IMR-90 (cell line): ENCODE results near the gene TANGO2.
A peak's percentile ranks its signal among the peaks of the same experiment; 100 is the strongest.

Source experiments
- BHLHE40 ChIP-seq: fragments of 150-350 bp; IDR thresholded peaks from 2 replicates; pipeline ENCODE4 v1.6.1; 2016; ENCODE audit warnings: mild to moderate bottlenecking, low read depth, low read length
- CEBPB ChIP-seq: IDR thresholded peaks from 2 replicates; pipeline ENCODE4 v1.6.1; 2012; ENCODE audit warnings: low read depth, low read length, improper control_type of control experiment
- CTCF ChIP-seq: conservative IDR thresholded peaks from 2 replicates; pipeline ENCODE4 v1.5.1; 2012; ENCODE audit warnings: mild to moderate bottlenecking, low read depth, low read length, improper control_type of control experiment
- MXI1 ChIP-seq: IDR thresholded peaks from 2 replicates; pipeline ENCODE4 v1.6.1; 2012; ENCODE audit warnings: low read depth, mild to moderate bottlenecking, low read length, moderate library complexity, borderline replicate concordance
- NFE2L2 ChIP-seq: fragments of 150-350 bp; IDR thresholded peaks from 2 replicates; pipeline ENCODE4 v1.6.1; 2016; ENCODE audit warnings: low read depth, mild to moderate bottlenecking, low read length
- POLR2A ChIP-seq: IDR thresholded peaks from 2 replicates; pipeline ENCODE4 v1.6.1; 2012; ENCODE audit warnings: mild to moderate bottlenecking, low read depth, low read length
- RFX5 ChIP-seq: IDR thresholded peaks from 2 replicates; pipeline ENCODE4 v1.8.0; 2012; ENCODE audit warnings: low read depth, mild to moderate bottlenecking, low read length, moderate library complexity

- TF ChIP-seq CTCF = no peak
- peak; percentile 38; the same call in 1 of the 2 replicates for TF ChIP-seq MXI1
- no peak for TF ChIP-seq NFE2L2
- TF ChIP-seq CEBPB = no peak
- TF ChIP-seq POLR2A = 0 out of 2 replicates have a peak, but pooled peaks have one; percentile 32
- TF ChIP-seq RFX5 = no peak
- TF ChIP-seq BHLHE40 = no peak
These were observed 60.1 kb downstream of the TANGO2 start for GRCh38 chr22:20080776-20081654.
